CD4-positive, alpha-beta memory T cell (primary cell): Measurements from ENCODE around the gene ATP11A. TPM values are rescaled to one million over a fixed set of nuclear protein-coding genes. Genes with fewer than 3 reads are reported as not detected.

Experiments used
- CTCF ChIA-PET: fragments of 350-600 bp; sonication (Branson Sonifier 250); formaldehyde crosslinking; loops from one replicate; lab custom pipeline; 2021; ENCODE audit warnings: inconsistent platforms; ENCODE audit not compliant: partially characterized antibody; lab: Charles Lee
- POLR2A ChIA-PET: fragments of 350-600 bp; sonication (Branson Sonifier 250); formaldehyde crosslinking; loops from one replicate; lab custom pipeline; 2021; ENCODE audit not compliant: partially characterized antibody; lab: Charles Lee
- DNase-seq, 5 donors: peaks; one replicate each; pipeline versions ENCODE4 v3.0.0 to v3.0.0-alpha.2; 2020 to 2022; ENCODE audit warnings: mixed read lengths in 1 of 5
- H3K27ac ChIP-seq: one replicate; pipeline ENCODE4 v1.7.0; 2013; ENCODE audit warnings: low read depth, low read length
- H3K27me3 ChIP-seq: 2 replicates; pipeline ENCODE4 v1.7.0; 2013; ENCODE audit warnings: mild to moderate bottlenecking, low read length, moderate library complexity; ENCODE audit not compliant: insufficient read depth
- H3K36me3 ChIP-seq: 2 replicates; pipeline ENCODE4 v1.7.0; 2013; ENCODE audit warnings: mild to moderate bottlenecking, low read length, moderate library complexity; ENCODE audit not compliant: insufficient read depth
- H3K4me1 ChIP-seq: 2 replicates; pipeline ENCODE4 v1.7.0; 2013; ENCODE audit warnings: mild to moderate bottlenecking, low read length, moderate library complexity; ENCODE audit not compliant: insufficient read depth
- H3K4me3 ChIP-seq, 2 donors: one replicate each; pipeline ENCODE4 v1.7.0; 2013; ENCODE audit warnings: low read length in 2 of 2, mild to moderate bottlenecking in 1 of 2
- H3K9me3 ChIP-seq, 2 donors: one replicate each; pipeline ENCODE4 v1.7.0; 2013; ENCODE audit warnings: low read length in 2 of 2, control low read depth in 1 of 2; ENCODE audit not compliant: control insufficient read depth in 1 of 2
- H3K27ac Mint-ChIP-seq, 7 donors: one replicate each; pipeline ENCODE4 v1.8.0; 2020 to 2021; ENCODE audit warnings: mixed read lengths in 7 of 7, mild to moderate bottlenecking in 6 of 7, inconsistent platforms in 3 of 7, moderate library complexity in 3 of 7
- H3K27me3 Mint-ChIP-seq, 2 donors: one replicate each; pipeline ENCODE4 v1.8.0; 2020 to 2021; ENCODE audit warnings: mixed read lengths in 2 of 2
- H3K36me3 Mint-ChIP-seq, 2 donors: one replicate each; pipeline ENCODE4 v1.8.0; 2020 to 2021; ENCODE audit warnings: mixed read lengths in 2 of 2, inconsistent platforms in 1 of 2, mild to moderate bottlenecking in 1 of 2
- H3K4me1 Mint-ChIP-seq, 4 donors: one replicate each; pipeline ENCODE4 v1.8.0; 2020 to 2021; ENCODE audit warnings: mixed read lengths in 4 of 4, mild to moderate bottlenecking in 1 of 4
- H3K4me3 Mint-ChIP-seq, 8 donors: one replicate each; pipeline ENCODE4 v1.8.0; 2020 to 2021; ENCODE audit warnings: mixed read lengths in 8 of 8, mild to moderate bottlenecking in 7 of 8, moderate library complexity in 6 of 8, inconsistent platforms in 3 of 8
- H3K9me3 Mint-ChIP-seq, 8 donors: one replicate each; pipeline ENCODE4 v1.8.0; 2020 to 2021; ENCODE audit warnings: mixed read lengths in 8 of 8, mild to moderate bottlenecking in 5 of 8, inconsistent platforms in 3 of 8, moderate library complexity in 1 of 8
- intact Hi-C: fragments of 100-400 bp; cut with micrococcal nuclease; formaldehyde crosslinking; loops from one replicate; pipeline ENCODE4 v1.15.1; 2023
- polyA plus RNA-seq, 2 donors: library from polyadenylated mRNA; unstranded; fragments of 300-500 nt; fragmentation: Illumina TruSeq; gene quantifications; one replicate each; pipeline ENCODE4 v1.2.3, GENCODE V29; 2021
- total RNA-seq, 2 experiments: library from RNA; stranded (reverse); gene quantifications; one replicate each; pipeline ENCODE4 v1.2.3, GENCODE V29; 2021

Gene ATP11A
- total and polyA plus RNA-seq, 4 experiments from 2014 or later, result 1.1 to 50.5 (median 30.7) TPM

- intact Hi-C loops, result no loop called here
- ChIA-PET CTCF (no interaction called here), POLR2A (no interaction called here)
- Mint-ChIP-seq H3K9me3 (no peaks in the 10 kb centered on the region), H3K36me3 (peaks cover 0 to 3% of the 10 kb centered on the region in 2 donors), H3K4me3 (no peak overlapping the region), H3K4me1 (peaks cover 25 to 47% (median 34%) of the 10 kb centered on the region in 4 donors), H3K27me3 (no peaks in the 10 kb centered on the region), H3K27ac (peak overlapping the region in 1 of 7 donors; percentile 36)
- H3K4me3 ChIP-seq, result no peak overlapping the region
- H3K27me3 ChIP-seq, result no peaks in the 10 kb centered on the region
- no peaks in the 10 kb centered on the region for H3K36me3 ChIP-seq
- no peaks in the 10 kb centered on the region for H3K9me3 ChIP-seq
- H3K4me1 ChIP-seq, result no peaks in the 10 kb centered on the region
- no peak overlapping the region for H3K27ac ChIP-seq
- DNase-seq, result no peak
Measured at GRCh38 chr13:112747256-112747655, 57.4 kb downstream of the ATP11A start.

GRCh38 chr13:112748947-112749735, 59.3 kb downstream of the ATP11A start:
- DNase-seq, result no peak
- no peak overlapping the region for H3K27ac ChIP-seq
- ChIA-PET CTCF (no interaction called here), POLR2A (interaction anchor here (0.6 kb wide), 1 partner anchor 31 kb away, joined by 3 read pairs; no protein-coding TSS in a partner anchor)
- H3K27me3 Mint-ChIP-seq, result no peaks in the 10 kb centered on the region
- peak overlapping the region in 1 of 7 donors; percentile 47 for H3K27ac Mint-ChIP-seq
- H3K4me1 Mint-ChIP-seq, result peaks cover 22 to 45% (median 30%) of the 10 kb centered on the region in 4 donors
- no peak overlapping the region for H3K4me3 ChIP-seq
- no peaks in the 10 kb centered on the region for H3K9me3 Mint-ChIP-seq
- no peaks in the 10 kb centered on the region for H3K9me3 ChIP-seq
- H3K36me3 ChIP-seq, result no peaks in the 10 kb centered on the region
- H3K27me3 ChIP-seq, result no peaks in the 10 kb centered on the region
- H3K4me1 ChIP-seq, result peaks cover 17% of the 10 kb centered on the region
- peaks cover 0 to 3% of the 10 kb centered on the region in 2 donors for H3K36me3 Mint-ChIP-seq
- intact Hi-C loops, result no loop called here
- H3K4me3 Mint-ChIP-seq, result no peak overlapping the region

GRCh38 chr13:112750570-112750969, 60.7 kb downstream of the ATP11A start:
- Mint-ChIP-seq H3K36me3 (peaks cover 0 to 3% of the 10 kb centered on the region in 2 donors), H3K27me3 (no peaks in the 10 kb centered on the region), H3K4me1 (peaks cover 18 to 44% (median 25%) of the 10 kb centered on the region in 4 donors), H3K27ac (peak overlapping the region in 1 of 7 donors; percentile 13), H3K9me3 (no peaks in the 10 kb centered on the region), H3K4me3 (no peak overlapping the region)
- Histone ChIP-seq H3K9me3 (no peaks in the 10 kb centered on the region), H3K27ac (no peak overlapping the region), H3K4me1 (peaks cover 19% of the 10 kb centered on the region), H3K4me3 (no peak overlapping the region), H3K27me3 (no peaks in the 10 kb centered on the region), H3K36me3 (no peaks in the 10 kb centered on the region)
- ChIA-PET CTCF (no interaction called here), POLR2A (no interaction called here)
- intact Hi-C loops, result no loop called here
- DNase-seq, result no peak

- Mint-ChIP-seq H3K4me3 (no peak overlapping the region), H3K27me3 (no peaks in the 10 kb centered on the region), H3K36me3 (peaks cover 0 to 3% of the 10 kb centered on the region in 2 donors), H3K9me3 (no peaks in the 10 kb centered on the region), H3K27ac (no peak overlapping the region), H3K4me1 (peaks cover 15 to 39% (median 24%) of the 10 kb centered on the region in 4 donors)
- ChIA-PET CTCF (no interaction called here), POLR2A (no interaction called here)
- Histone ChIP-seq H3K27me3 (no peaks in the 10 kb centered on the region), H3K9me3 (no peaks in the 10 kb centered on the region), H3K36me3 (no peaks in the 10 kb centered on the region), H3K4me3 (no peak overlapping the region), H3K4me1 (peaks cover 19% of the 10 kb centered on the region), H3K27ac (no peak overlapping the region)
- DNase-seq, result no peak
- intact Hi-C loops, result no loop called here
Measured at GRCh38 chr13:112751617-112752016, 61.8 kb downstream of the ATP11A start.

- POLR2A ChIA-PET, result no interaction called here
- intact Hi-C loops, result no loop called here
- no peak overlapping the region for H3K27ac ChIP-seq
- Mint-ChIP-seq H3K27me3 (no peaks in the 10 kb centered on the region), H3K27ac (peak overlapping the region in 1 of 7 donors; percentile 7), H3K4me1 (peaks cover 11 to 36% (median 25%) of the 10 kb centered on the region in 4 donors), H3K36me3 (peaks cover 0 to 3% of the 10 kb centered on the region in 2 donors), H3K9me3 (no peaks in the 10 kb centered on the region), H3K4me3 (no peak overlapping the region)
- no peak overlapping the region for H3K4me3 ChIP-seq
- H3K36me3 ChIP-seq, result no peaks in the 10 kb centered on the region
- H3K9me3 ChIP-seq, result no peaks in the 10 kb centered on the region
- CTCF ChIA-PET, result no interaction called here
- no peak for DNase-seq
- no peaks in the 10 kb centered on the region for H3K27me3 ChIP-seq
- H3K4me1 ChIP-seq, result peaks cover 19% of the 10 kb centered on the region
Measured at GRCh38 chr13:112752211-112752610, 62.4 kb downstream of the ATP11A start.

GRCh38 chr13:112752711-112753541, 63.1 kb downstream of the ATP11A start:
- Histone ChIP-seq H3K9me3 (no peaks in the 10 kb centered on the region), H3K27ac (no peak overlapping the region), H3K4me1 (peaks cover 19% of the 10 kb centered on the region), H3K36me3 (no peaks in the 10 kb centered on the region), H3K4me3 (no peak overlapping the region), H3K27me3 (no peaks in the 10 kb centered on the region)
- intact Hi-C loops, result no loop called here
- H3K27me3 Mint-ChIP-seq, result no peaks in the 10 kb centered on the region
- POLR2A ChIA-PET, result no interaction called here
- CTCF ChIA-PET, result no interaction called here
- H3K27ac Mint-ChIP-seq, result peak overlapping the region in 5 of 7 donors; percentile 45 to 85 (median 68)
- H3K9me3 Mint-ChIP-seq, result no peaks in the 10 kb centered on the region
- DNase-seq, result peak in 4 of 5 donors; percentile 9 to 21 (median 20)
- peaks cover 0 to 3% of the 10 kb centered on the region in 2 donors for H3K36me3 Mint-ChIP-seq
- peaks cover 13 to 43% (median 29%) of the 10 kb centered on the region in 4 donors for H3K4me1 Mint-ChIP-seq
- peak overlapping the region in 5 of 8 donors; percentile 13 to 72 (median 47) for H3K4me3 Mint-ChIP-seq

GRCh38 chr13:112753833-112754232, 64.0 kb downstream of the ATP11A start:
- Histone ChIP-seq H3K27ac (no peak overlapping the region), H3K9me3 (no peaks in the 10 kb centered on the region), H3K4me1 (peaks cover 21% of the 10 kb centered on the region), H3K27me3 (no peaks in the 10 kb centered on the region), H3K4me3 (no peak overlapping the region), H3K36me3 (no peaks in the 10 kb centered on the region)
- Mint-ChIP-seq H3K4me3 (no peak overlapping the region), H3K27ac (no peak overlapping the region), H3K9me3 (no peaks in the 10 kb centered on the region), H3K36me3 (peaks cover 0 to 3% of the 10 kb centered on the region in 2 donors), H3K4me1 (peaks cover 15 to 47% (median 29%) of the 10 kb centered on the region in 4 donors), H3K27me3 (no peaks in the 10 kb centered on the region)
- POLR2A ChIA-PET, result no interaction called here
- intact Hi-C loops, result no loop called here
- CTCF ChIA-PET, result no interaction called here
- no peak for DNase-seq
